Skeletal muscle tissue (tissue), 4 donors: ENCODE data around the gene MRPS7. TPM values are rescaled to one million over a fixed set of nuclear protein-coding genes. Genes with fewer than 3 reads are reported as not detected.

Experiments
- H3K27ac ChIP-seq: one replicate; pipeline ENCODE4 v1.7.0; 2013; ENCODE audit warnings: mild to moderate bottlenecking, low read depth, low read length, inconsistent platforms
- H3K27me3 ChIP-seq, 3 donors: one replicate each; pipeline ENCODE4 v1.7.0; 2013; ENCODE audit warnings: low read length in 3 of 3; ENCODE audit not compliant: control insufficient read depth in 3 of 3, insufficient read depth in 3 of 3
- H3K36me3 ChIP-seq, 3 donors: one replicate each; pipeline ENCODE4 v1.7.0; 2013; ENCODE audit warnings: low read length in 3 of 3; ENCODE audit not compliant: control insufficient read depth in 3 of 3, insufficient read depth in 3 of 3
- H3K4me1 ChIP-seq, 3 donors: one replicate each; pipeline ENCODE4 v1.7.0; 2013; ENCODE audit warnings: low read length in 3 of 3, mild to moderate bottlenecking in 3 of 3; ENCODE audit not compliant: control insufficient read depth in 3 of 3, insufficient read depth in 3 of 3
- H3K4me3 ChIP-seq, 3 donors: one replicate each; pipeline ENCODE4 v1.7.0; 2013; ENCODE audit warnings: low read length in 3 of 3
- H3K9ac ChIP-seq, 3 donors: one replicate each; pipeline ENCODE4 v1.7.0; 2013; ENCODE audit warnings: low read length in 3 of 3, mild to moderate bottlenecking in 3 of 3, moderate library complexity in 2 of 3, low read depth in 1 of 3
- H3K9me3 ChIP-seq, 3 donors: one replicate each; pipeline ENCODE4 v1.7.0; 2013; ENCODE audit warnings: low read length in 3 of 3; ENCODE audit not compliant: control insufficient read depth in 3 of 3
- total RNA-seq: library from RNA; depleted of rRNA; stranded (reverse); fragments of >200 nt; gene quantifications from one replicate; pipeline ENCODE4 v1.2.3, GENCODE V29; 2014
- donor health status: Osteomylitis.

MRPS7 gene
- 71.5 TPM for total RNA-seq

GRCh38 chr17:75261336-75262111 is at the start of gene MRPS7, which contains the start of gene GGA3:
TSS of gene MRPS7 (plus strand) at chr17:75261879. CDS start at chr17:75261901, 22 bp downstream.
TSS of gene GGA3 (minus strand) at chr17:75261606. CDS start at chr17:75261587, 19 bp downstream.
- Histone ChIP-seq H3K4me1 (peaks cover 30 to 40% (median 32%) of the 10 kb centered on the region in 3 donors), H3K27me3 (no peaks in the 10 kb centered on the region), H3K9ac (peak within 1 kb of the TSS; percentile 99 to 100 (median 99)), H3K36me3 (peaks cover 23 to 30% (median 26%) of the 10 kb centered on the region in 3 donors), H3K4me3 (peak within 1 kb of the TSS; percentile 98 to 100 (median 99)), H3K9me3 (no peaks in the 10 kb centered on the region), H3K27ac (peak within 1 kb of the TSS; percentile 97)

DNA sequence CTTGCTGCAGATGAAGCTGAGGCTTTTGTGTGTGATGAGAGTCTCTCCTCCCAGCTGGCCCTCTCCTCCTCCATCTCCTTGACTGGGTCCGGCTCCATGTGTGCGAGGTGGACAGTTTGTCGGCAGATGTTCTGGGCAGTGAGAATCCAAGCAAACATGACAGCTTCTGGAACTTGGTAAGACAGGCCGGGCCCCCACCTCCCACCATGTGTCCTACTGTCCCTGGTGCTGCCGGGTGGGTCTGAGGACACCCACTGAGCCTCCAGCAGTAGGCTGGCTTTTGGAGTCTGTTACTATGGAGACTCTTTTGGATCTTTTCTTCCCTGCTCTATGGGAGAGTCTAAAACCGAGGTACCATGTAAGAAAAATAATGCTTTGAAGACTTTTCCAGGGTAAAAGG is 43.5 kb upstream of the MRPS7 start:
- H3K4me3 ChIP-seq = no peak overlapping the region
- H3K27me3 ChIP-seq = no peaks in the 10 kb centered on the region
- H3K27ac ChIP-seq = no peak overlapping the region
- peaks cover 46 to 61% (median 60%) of the 10 kb centered on the region in 3 donors for H3K36me3 ChIP-seq
- H3K9ac ChIP-seq = no peak overlapping the region
- no peaks in the 10 kb centered on the region for H3K9me3 ChIP-seq
- H3K4me1 ChIP-seq = no peaks in the 10 kb centered on the region

GRCh38 chr17:75219815-75220214 is 41.9 kb upstream of the MRPS7 start:
- Histone ChIP-seq H3K4me3 (no peak overlapping the region), H3K36me3 (peaks cover 44 to 53% (median 51%) of the 10 kb centered on the region in 3 donors), H3K9ac (no peak overlapping the region), H3K9me3 (no peaks in the 10 kb centered on the region), H3K4me1 (no peaks in the 10 kb centered on the region), H3K27me3 (no peaks in the 10 kb centered on the region), H3K27ac (no peak overlapping the region)

DNA sequence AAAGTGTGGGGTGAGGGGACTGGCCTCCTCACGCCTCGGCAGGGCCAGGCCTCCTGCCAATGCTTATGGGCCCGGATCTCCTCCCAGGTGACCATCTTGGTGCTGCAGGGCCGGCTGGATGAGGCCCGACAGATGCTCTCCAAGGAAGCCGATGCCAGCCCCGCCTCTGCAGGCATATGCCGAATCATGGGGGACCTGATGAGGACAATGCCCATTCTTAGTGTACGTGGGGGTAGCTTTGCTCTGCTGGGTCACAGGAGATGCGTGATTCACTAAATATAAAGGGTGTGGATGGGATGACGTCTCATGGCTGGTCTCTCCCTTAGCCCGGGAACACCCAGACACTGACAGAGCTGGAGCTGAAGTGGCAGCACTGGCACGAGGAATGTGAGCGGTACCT is 36.7 kb upstream of the MRPS7 start:
- H3K27ac ChIP-seq = no peak overlapping the region
- no peaks in the 10 kb centered on the region for H3K9me3 ChIP-seq
- H3K27me3 ChIP-seq = no peaks in the 10 kb centered on the region
- H3K4me1 ChIP-seq = peaks cover 0 to 4% (median 0%) of the 10 kb centered on the region in 3 donors
- no peak overlapping the region for H3K9ac ChIP-seq
- H3K4me3 ChIP-seq = no peak overlapping the region
- peaks cover 41 to 57% (median 45%) of the 10 kb centered on the region in 3 donors for H3K36me3 ChIP-seq

DNA sequence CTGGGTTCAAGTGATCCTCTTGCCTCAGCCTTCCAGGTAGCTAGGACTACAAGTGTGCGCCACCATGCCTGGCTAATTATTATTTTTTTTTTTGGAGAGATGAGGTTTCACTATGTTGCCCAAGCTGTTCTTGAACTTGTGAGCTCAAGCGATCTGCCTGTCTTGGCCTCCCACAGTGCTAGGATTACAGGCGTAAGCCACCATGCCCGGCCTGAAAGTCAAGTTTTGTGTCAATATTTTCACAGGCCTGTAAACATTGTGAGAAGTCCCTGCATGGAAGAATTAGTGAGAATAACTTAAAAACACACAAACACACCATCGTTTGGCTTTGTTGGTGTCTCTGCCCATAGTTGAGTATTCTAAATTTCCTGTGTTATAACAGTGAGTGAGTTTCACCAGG is 34.0 kb upstream of the MRPS7 start:
- H3K27me3 ChIP-seq = no peaks in the 10 kb centered on the region
- peaks cover 59 to 71% (median 61%) of the 10 kb centered on the region in 3 donors for H3K36me3 ChIP-seq
- H3K27ac ChIP-seq = no peak overlapping the region
- H3K9me3 ChIP-seq = no peaks in the 10 kb centered on the region
- H3K9ac ChIP-seq = no peak overlapping the region
- H3K4me3 ChIP-seq = no peak overlapping the region
- peaks cover 0 to 4% (median 0%) of the 10 kb centered on the region in 3 donors for H3K4me1 ChIP-seq

GRCh38 chr17:75228305-75228704 is 33.4 kb upstream of the MRPS7 start:
- H3K4me3 ChIP-seq = no peak overlapping the region
- no peaks in the 10 kb centered on the region for H3K27me3 ChIP-seq
- H3K36me3 ChIP-seq = peaks cover 62 to 72% (median 65%) of the 10 kb centered on the region in 3 donors
- no peak overlapping the region for H3K9ac ChIP-seq
- peaks cover 0 to 4% (median 0%) of the 10 kb centered on the region in 3 donors for H3K4me1 ChIP-seq
- no peaks in the 10 kb centered on the region for H3K9me3 ChIP-seq
- H3K27ac ChIP-seq = peak overlapping the region; percentile 21

DNA sequence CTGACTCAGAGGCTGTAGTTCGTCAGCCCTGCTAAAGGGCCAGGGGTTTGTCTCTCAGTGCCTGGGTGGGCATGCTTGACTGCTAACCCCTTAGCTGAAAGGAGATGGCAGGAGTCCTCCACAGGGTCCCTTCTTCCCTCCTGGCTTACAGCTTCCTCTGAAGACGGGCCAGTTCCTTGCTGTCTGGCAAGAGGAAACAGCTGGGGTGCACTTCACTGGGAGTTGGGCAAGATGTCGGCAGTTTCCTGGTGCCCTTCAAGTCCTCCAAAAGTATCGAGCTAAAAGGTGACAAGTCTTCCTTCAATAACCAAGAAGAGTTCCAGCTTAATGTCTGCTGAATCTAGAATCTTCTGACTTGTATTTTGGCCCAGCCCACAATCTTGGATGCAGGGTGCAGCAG is 32.8 kb upstream of the MRPS7 start:
- no peaks in the 10 kb centered on the region for H3K9me3 ChIP-seq
- H3K27me3 ChIP-seq = no peaks in the 10 kb centered on the region
- no peak overlapping the region for H3K4me3 ChIP-seq
- no peak overlapping the region for H3K9ac ChIP-seq
- peak overlapping the region; percentile 32 for H3K27ac ChIP-seq
- H3K36me3 ChIP-seq = peaks cover 60 to 72% (median 63%) of the 10 kb centered on the region in 3 donors
- H3K4me1 ChIP-seq = peaks cover 0 to 4% (median 0%) of the 10 kb centered on the region in 3 donors

DNA sequence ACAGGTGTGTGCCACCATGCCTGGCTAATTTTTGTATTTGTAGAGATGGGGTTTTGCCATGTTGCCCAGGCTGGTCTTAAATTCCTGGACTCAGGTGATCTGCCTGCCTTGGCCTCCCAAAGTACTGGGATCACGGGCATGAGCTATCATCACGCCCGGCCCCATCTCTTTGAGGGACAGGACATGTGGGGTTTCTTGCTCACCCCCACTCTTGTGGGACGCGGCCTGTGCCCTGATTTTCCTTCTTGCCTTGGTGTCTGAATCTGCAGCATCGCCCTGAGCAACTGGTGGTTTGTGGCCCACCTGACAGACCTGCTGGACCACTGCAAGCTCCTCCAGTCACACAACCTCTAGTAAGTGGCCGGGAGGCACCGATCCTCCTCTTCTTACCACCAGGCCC is 30.6 kb upstream of the MRPS7 start:
- peaks cover 62 to 79% (median 70%) of the 10 kb centered on the region in 3 donors for H3K36me3 ChIP-seq

DNA sequence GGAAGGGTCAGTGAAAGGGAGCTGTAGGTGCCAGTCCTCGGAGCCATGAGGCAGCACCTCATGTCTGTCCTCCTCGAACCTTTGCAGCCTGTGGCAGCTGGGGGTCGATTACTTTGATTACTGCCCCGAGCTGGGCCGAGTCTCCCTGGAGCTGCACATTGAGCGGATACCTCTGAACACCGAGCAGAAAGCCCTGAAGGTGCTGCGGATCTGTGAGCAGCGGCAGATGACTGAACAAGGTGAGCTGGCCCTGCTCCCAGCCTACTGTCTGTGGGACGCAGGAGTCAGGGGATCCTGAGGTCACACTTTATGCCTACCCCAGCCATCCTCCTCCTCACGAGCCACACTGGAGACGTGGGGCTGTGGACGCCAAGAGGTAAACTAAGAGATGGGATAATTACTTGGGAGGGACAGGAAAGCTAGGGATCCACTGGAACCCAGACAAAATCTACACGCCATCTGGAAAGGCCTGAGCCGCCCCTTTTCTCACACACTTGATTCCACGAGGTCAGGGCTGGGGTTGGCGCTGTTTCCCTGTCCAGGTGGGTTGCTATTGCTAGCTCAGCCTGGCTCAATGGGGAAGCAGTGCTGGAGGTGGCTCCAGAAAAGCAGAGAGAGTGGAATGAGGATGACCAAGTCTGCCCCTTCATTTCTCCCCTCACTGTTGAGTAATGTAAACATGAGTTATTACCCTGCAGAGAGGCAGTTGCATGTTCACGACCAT is 29.8 kb upstream of the MRPS7 start:
- H3K4me3 ChIP-seq = no peak overlapping the region
- H3K9ac ChIP-seq = no peak overlapping the region
- no peaks in the 10 kb centered on the region for H3K9me3 ChIP-seq
- H3K36me3 ChIP-seq = peaks cover 60 to 79% (median 68%) of the 10 kb centered on the region in 3 donors
- peaks cover 0 to 4% (median 0%) of the 10 kb centered on the region in 3 donors for H3K4me1 ChIP-seq
- no peaks in the 10 kb centered on the region for H3K27me3 ChIP-seq
- H3K27ac ChIP-seq = no peak overlapping the region

More for the DNA sequence above, 30.6 kb upstream of the MRPS7 start:
- no peak overlapping the region for H3K4me3 ChIP-seq
- H3K9ac ChIP-seq = no peak overlapping the region
- no peak overlapping the region for H3K27ac ChIP-seq
- H3K4me1 ChIP-seq = peaks cover 0 to 4% (median 0%) of the 10 kb centered on the region in 3 donors
- H3K27me3 ChIP-seq = no peaks in the 10 kb centered on the region
- H3K9me3 ChIP-seq = no peaks in the 10 kb centered on the region

GRCh38 chr17:75232786-75233185 is 28.9 kb upstream of the MRPS7 start:
- peaks cover 0 to 10% (median 2%) of the 10 kb centered on the region in 3 donors for H3K4me1 ChIP-seq
- no peaks in the 10 kb centered on the region for H3K9me3 ChIP-seq
- peak overlapping the region in 1 of 3 donors; percentile 3 for H3K9ac ChIP-seq
- no peak overlapping the region for H3K27ac ChIP-seq
- peaks cover 66 to 83% (median 74%) of the 10 kb centered on the region in 3 donors for H3K36me3 ChIP-seq
- no peaks in the 10 kb centered on the region for H3K27me3 ChIP-seq
- H3K4me3 ChIP-seq = no peak overlapping the region
